ENCODE measurements around the gene NEGR1. TPM values are rescaled to one million over a fixed set of nuclear protein-coding genes. Genes with fewer than 3 reads are reported as not detected.

The NEGR1 gene
- total RNA-seq, 2 experiments from 2014 or later: not detected

- H3K4me3 Mint-ChIP-seq: no peak overlapping the region
- no peaks in the 10 kb centered on the region for H3K4me1 Mint-ChIP-seq
- no peaks in the 10 kb centered on the region for H3K27me3 Mint-ChIP-seq
- peaks cover 5% of the 10 kb centered on the region for H3K9me3 Mint-ChIP-seq
- DNase-seq: no peak
- POLR2A ChIA-PET: no interaction called here
- H3K36me3 Mint-ChIP-seq (ENCODE audit: low read depth): no peaks in the 10 kb centered on the region
- CTCF ChIA-PET: no interaction called here
- no peak overlapping the region for H3K27ac Mint-ChIP-seq
These were observed 646.8 kb downstream of the NEGR1 start for GRCh38 chr1:71635568-71635967.

DNA sequence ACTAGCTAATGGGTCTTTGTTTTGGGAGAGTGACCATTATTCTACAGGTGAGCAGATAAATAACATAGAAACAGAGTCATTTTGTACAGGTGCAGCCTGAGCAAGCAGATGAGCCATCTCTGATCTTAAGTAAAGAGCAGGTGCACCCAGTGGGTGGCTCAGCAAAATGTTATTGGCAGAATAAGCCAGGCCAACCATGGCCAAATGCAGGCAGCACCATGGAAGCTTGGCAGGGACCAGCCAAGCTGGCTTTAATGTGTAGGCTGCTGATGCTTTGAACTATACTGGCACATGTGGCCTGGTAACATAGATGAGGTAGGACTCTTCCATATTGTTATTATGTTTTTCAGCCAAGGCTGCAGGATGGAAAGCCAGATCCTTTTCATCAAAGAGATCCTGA, 648.2 kb downstream of the NEGR1 start:
- ChIA-PET POLR2A (no interaction called here), CTCF (no interaction called here)
- peaks cover 5% of the 10 kb centered on the region for H3K9me3 Mint-ChIP-seq
- no peaks in the 10 kb centered on the region for H3K4me1 Mint-ChIP-seq
- no peak for DNase-seq
- H3K27ac Mint-ChIP-seq: no peak overlapping the region
- no peak overlapping the region for H3K4me3 Mint-ChIP-seq
- H3K27me3 Mint-ChIP-seq: no peaks in the 10 kb centered on the region
- no peaks in the 10 kb centered on the region for H3K36me3 Mint-ChIP-seq (ENCODE audit: low read depth)

DNA sequence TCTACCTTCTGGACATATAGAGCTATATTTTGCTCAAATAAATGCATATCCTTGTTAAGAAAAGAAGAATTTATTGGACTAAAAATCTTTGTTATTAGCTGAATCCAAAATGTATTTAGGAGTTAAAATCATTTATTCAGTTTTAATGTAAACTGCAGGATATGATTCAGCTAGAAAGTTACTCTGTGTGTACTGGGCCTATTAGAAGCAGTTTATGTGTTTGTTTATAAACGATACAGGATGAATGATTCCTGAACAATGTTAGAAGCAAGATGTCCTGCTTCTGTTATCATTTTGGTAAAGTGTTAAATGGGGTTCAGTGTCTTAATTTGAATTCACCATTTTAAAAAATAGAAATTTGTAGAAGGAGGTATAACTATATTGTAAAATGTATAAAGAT, 652.3 kb downstream of the NEGR1 start:
- ChIA-PET POLR2A (no interaction called here), CTCF (no interaction called here)
- Mint-ChIP-seq H3K36me3 (ENCODE audit: low read depth) (no peaks in the 10 kb centered on the region), H3K27ac (no peak overlapping the region), H3K4me3 (no peak overlapping the region), H3K27me3 (no peaks in the 10 kb centered on the region), H3K4me1 (no peaks in the 10 kb centered on the region), H3K9me3 (peaks cover 3% of the 10 kb centered on the region)
- no peak for DNase-seq

- Mint-ChIP-seq H3K27ac (no peak overlapping the region), H3K9me3 (peaks cover 8% of the 10 kb centered on the region), H3K4me3 (no peak overlapping the region), H3K4me1 (no peaks in the 10 kb centered on the region), H3K27me3 (no peaks in the 10 kb centered on the region), H3K36me3 (ENCODE audit: low read depth) (no peaks in the 10 kb centered on the region)
- no peak for DNase-seq
- POLR2A ChIA-PET: no interaction called here
- CTCF ChIA-PET: no interaction called here
These were observed 657.3 kb downstream of the NEGR1 start for GRCh38 chr1:71625004-71625403.

- no peaks in the 10 kb centered on the region for H3K4me1 Mint-ChIP-seq
- ChIA-PET CTCF (no interaction called here), POLR2A (no interaction called here)
- no peaks in the 10 kb centered on the region for H3K36me3 Mint-ChIP-seq (ENCODE audit: low read depth)
- no peak for DNase-seq
- H3K4me3 Mint-ChIP-seq: no peak overlapping the region
- H3K9me3 Mint-ChIP-seq: peaks cover 8% of the 10 kb centered on the region
- H3K27ac Mint-ChIP-seq: no peak overlapping the region
- no peaks in the 10 kb centered on the region for H3K27me3 Mint-ChIP-seq
These were observed 658.5 kb downstream of the NEGR1 start for GRCh38 chr1:71623888-71624287.

DNA sequence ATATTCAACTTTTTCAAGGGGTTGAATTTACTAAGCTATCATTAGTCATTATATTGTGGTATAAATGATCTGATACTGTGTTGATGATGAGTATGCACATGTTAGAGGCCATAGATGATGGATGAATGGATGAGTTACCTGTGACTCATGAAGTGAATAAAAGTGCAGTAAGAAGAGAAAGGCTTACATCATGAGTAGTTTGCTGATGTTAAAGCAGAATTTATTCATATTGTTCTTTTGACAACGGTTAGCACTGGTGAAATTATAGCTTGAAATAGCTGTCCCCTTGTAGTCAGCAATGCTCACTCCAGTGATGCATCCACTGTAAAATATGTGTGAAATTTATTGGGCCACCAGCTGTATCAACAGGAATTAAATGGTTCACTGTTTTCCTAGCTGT, 660.6 kb downstream of the NEGR1 start:
- POLR2A ChIA-PET: no interaction called here
- CTCF ChIA-PET: no interaction called here
- Mint-ChIP-seq H3K4me1 (no peaks in the 10 kb centered on the region), H3K36me3 (ENCODE audit: low read depth) (no peaks in the 10 kb centered on the region), H3K27ac (no peak overlapping the region), H3K4me3 (no peak overlapping the region), H3K27me3 (no peaks in the 10 kb centered on the region), H3K9me3 (peaks cover 10% of the 10 kb centered on the region)
- DNase-seq: no peak

DNA sequence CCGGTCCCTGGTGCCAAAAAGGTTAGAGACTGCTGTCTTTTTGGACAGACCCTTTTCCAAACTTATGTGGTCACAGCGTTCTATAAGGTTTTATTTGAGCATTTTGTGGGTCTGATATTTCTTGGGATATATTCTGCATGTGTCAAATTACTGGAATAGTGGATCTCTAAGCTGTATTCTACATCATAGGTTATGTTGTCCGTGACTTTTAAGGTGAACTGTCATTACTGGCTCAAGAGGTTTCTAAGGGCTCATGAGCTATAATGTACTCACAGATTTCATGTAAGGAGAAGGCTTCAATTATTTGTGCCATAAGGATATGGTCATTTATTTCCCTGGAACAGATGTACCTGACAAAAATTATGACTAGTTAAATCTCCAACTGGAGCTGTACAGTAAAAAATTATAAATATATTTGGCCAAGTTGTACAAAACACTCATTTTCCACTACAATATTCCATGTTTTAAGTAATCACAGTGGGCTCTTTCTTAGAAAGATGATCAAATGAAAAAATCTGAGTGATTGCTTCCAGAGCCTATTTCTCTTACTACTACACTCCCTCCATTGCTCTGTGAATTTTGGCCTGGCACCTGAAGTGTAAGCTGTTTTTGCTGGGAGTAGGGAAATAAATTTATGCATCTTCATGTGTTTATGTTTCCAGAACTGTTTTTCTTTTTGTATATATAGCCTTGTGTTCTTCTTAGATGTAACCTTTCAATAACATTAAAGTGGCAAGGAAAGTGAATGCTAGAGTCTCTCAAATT, 663.4 kb downstream of the NEGR1 start:
- no peaks in the 10 kb centered on the region for H3K4me1 Mint-ChIP-seq
- peaks cover 7% of the 10 kb centered on the region for H3K9me3 Mint-ChIP-seq
- no peak overlapping the region for H3K27ac Mint-ChIP-seq
- POLR2A ChIA-PET: no interaction called here
- H3K27me3 Mint-ChIP-seq: no peaks in the 10 kb centered on the region
- CTCF ChIA-PET: no interaction called here
- DNase-seq: no peak
- H3K36me3 Mint-ChIP-seq (ENCODE audit: low read depth): no peaks in the 10 kb centered on the region
- no peak overlapping the region for H3K4me3 Mint-ChIP-seq

GRCh38 chr1:71618191-71618590, 664.1 kb downstream of the NEGR1 start:
- peaks cover 7% of the 10 kb centered on the region for H3K9me3 Mint-ChIP-seq
- CTCF ChIA-PET: no interaction called here
- no peak overlapping the region for H3K4me3 Mint-ChIP-seq
- DNase-seq: no peak
- H3K36me3 Mint-ChIP-seq (ENCODE audit: low read depth): no peaks in the 10 kb centered on the region
- H3K4me1 Mint-ChIP-seq: no peaks in the 10 kb centered on the region
- H3K27me3 Mint-ChIP-seq: no peaks in the 10 kb centered on the region
- no peak overlapping the region for H3K27ac Mint-ChIP-seq
- POLR2A ChIA-PET: no interaction called here

DNA sequence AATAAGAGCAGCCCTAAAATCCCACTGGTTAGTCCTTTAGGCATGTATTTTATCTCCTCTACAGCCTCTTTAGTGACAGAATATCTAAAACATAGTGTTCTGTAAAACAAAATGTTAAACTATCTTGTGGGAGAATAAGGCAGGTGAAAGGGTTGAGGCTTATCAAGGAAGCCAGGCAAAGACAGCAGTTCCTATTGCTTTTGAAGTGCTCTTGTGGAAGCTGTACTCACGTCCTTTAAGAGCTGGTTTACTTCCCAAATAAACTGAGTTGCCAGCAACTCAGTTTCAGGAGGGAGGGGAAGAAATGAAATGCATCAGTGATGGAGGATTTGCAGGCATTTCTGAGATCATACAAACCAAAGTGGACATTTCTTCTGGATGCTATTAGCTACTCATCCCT, 671.9 kb downstream of the NEGR1 start:
- Mint-ChIP-seq H3K9me3 (peaks cover 13% of the 10 kb centered on the region), H3K4me3 (no peak overlapping the region), H3K4me1 (no peaks in the 10 kb centered on the region), H3K27me3 (no peaks in the 10 kb centered on the region), H3K36me3 (ENCODE audit: low read depth) (no peaks in the 10 kb centered on the region), H3K27ac (no peak overlapping the region)
- DNase-seq: no peak
- ChIA-PET CTCF (no interaction called here), POLR2A (no interaction called here)

DNA sequence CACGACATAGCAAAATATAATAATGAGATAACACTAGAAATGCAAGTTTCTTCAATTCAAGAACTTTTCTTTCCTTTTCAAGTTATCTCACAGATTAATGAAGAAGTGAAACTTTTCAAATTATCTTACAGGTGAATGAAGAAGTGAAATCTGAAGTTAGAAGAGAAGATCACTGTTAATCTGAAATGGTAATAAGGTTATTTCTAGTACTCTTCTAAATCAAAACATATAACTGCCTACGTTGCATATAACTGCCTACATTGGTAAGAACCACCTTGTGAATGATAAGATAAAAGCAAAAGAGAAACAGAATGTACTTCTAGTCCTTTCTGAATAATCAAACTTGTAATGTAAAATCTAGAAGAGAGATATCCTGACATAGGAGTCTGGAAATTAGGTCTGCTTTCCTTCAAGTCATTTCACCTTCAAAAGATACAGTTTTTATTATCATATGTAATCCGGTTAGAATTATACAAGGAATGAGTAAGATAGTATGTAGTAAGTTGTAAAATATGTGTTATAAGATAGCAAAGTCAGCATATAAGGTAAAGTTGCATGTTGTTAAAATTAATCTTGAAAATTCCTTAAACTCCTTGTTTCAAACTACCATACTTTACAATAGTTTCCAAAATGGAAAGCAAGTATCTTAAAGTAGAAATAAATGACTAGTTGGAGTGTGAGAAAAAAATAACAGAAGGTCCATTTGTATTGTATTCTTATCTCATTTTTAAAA, 679.1 kb downstream of the NEGR1 start:
- Mint-ChIP-seq H3K36me3 (ENCODE audit: low read depth) (no peaks in the 10 kb centered on the region), H3K9me3 (peaks cover 9% of the 10 kb centered on the region), H3K4me1 (no peaks in the 10 kb centered on the region), H3K4me3 (no peak overlapping the region), H3K27me3 (no peaks in the 10 kb centered on the region), H3K27ac (no peak overlapping the region)
- POLR2A ChIA-PET: no interaction called here
- CTCF ChIA-PET: no interaction called here
- DNase-seq: no peak

GRCh38 chr1:71600023-71600422, 682.3 kb downstream of the NEGR1 start:
- no peak for DNase-seq
- Mint-ChIP-seq H3K36me3 (ENCODE audit: low read depth) (no peaks in the 10 kb centered on the region), H3K27me3 (no peaks in the 10 kb centered on the region), H3K4me1 (no peaks in the 10 kb centered on the region), H3K4me3 (no peak overlapping the region), H3K27ac (no peak overlapping the region), H3K9me3 (peaks cover 7% of the 10 kb centered on the region)
- ChIA-PET CTCF (no interaction called here), POLR2A (no interaction called here)

DNA sequence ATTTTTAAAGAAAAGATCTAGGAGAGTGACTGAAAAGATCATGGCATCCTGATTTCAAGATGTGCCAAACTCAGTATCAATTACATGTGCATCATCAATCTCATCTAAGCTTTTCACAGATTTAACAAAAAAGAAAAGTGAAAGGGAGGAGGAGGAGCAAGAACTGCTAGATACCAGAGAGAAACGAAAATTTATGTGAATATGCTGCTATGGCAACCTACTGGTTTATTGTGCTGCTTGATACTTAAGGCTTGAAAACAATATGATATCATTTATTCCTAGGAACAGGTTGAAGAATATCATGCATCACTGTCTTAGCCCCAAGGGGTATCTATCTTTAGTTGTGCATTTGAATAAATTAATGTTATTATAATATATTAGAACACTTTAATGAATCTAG, 683.0 kb downstream of the NEGR1 start:
- CTCF ChIA-PET: no interaction called here

DNA sequence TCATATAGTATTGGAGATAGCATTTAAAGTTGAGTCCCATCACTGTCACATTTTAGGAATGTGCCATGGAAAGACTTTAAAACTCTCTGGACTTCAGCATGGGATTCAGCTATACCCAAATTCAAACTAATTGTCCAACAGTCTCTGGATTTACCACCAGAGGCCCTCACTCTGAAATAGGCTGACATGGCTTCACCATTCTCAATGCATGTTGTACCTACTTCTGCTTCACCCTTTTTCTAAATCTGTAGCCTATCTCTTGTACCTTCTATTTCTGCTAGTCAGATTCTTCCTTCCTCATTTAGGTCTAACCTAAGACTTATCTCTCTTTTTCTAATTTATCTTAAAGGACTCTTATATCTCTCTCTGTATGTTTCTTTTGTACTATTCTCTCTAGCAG, 688.8 kb downstream of the NEGR1 start:
- H3K4me1 Mint-ChIP-seq: no peaks in the 10 kb centered on the region
- no peak for DNase-seq
- no peak overlapping the region for H3K27ac Mint-ChIP-seq
- ChIA-PET CTCF (no interaction called here), POLR2A (no interaction called here)
- H3K4me3 Mint-ChIP-seq: no peak overlapping the region
- H3K9me3 Mint-ChIP-seq: no peaks in the 10 kb centered on the region
- no peaks in the 10 kb centered on the region for H3K36me3 Mint-ChIP-seq (ENCODE audit: low read depth)
- H3K27me3 Mint-ChIP-seq: no peaks in the 10 kb centered on the region

More for the DNA sequence above, 683.0 kb downstream of the NEGR1 start:
- H3K4me1 Mint-ChIP-seq: no peaks in the 10 kb centered on the region
- no peaks in the 10 kb centered on the region for H3K27me3 Mint-ChIP-seq
- no peak for DNase-seq
- H3K36me3 Mint-ChIP-seq (ENCODE audit: low read depth): no peaks in the 10 kb centered on the region
- H3K27ac Mint-ChIP-seq: no peak overlapping the region
- POLR2A ChIA-PET: no interaction called here
- peaks cover 7% of the 10 kb centered on the region for H3K9me3 Mint-ChIP-seq
- H3K4me3 Mint-ChIP-seq: no peak overlapping the region

DNA sequence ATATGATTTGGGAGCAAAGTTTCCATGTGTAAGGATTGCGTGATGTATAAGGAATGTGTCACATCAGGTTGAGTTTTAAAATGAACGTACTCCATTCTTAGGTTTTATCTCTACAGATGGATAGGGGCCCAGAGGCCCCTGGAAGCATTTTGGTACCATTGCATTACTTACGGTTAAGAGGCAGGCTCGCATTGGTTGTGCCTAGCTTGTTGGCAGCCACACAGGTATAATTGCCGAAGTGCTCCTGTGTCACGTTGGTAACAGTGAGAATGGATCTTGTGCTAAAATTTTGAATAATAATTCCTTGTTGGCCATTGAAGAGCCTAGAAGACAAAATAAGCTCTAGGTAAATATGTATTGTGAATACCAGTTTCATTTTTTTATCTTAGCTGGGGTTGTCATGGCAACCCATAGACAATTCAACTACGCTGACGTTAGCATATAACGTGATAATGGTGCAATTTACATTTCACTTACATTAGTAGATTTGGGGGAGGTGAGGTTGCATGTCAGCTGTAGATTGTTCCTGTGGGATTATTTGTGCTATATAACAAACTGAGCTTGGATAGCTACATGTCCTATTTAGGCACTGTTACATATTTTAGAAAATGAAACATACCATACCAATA, 689.6 kb downstream of the NEGR1 start:
- Mint-ChIP-seq H3K4me3 (no peak overlapping the region), H3K36me3 (ENCODE audit: low read depth) (no peaks in the 10 kb centered on the region), H3K27me3 (no peaks in the 10 kb centered on the region), H3K9me3 (no peaks in the 10 kb centered on the region), H3K4me1 (no peaks in the 10 kb centered on the region), H3K27ac (no peak overlapping the region)
- POLR2A ChIA-PET: no interaction called here
- no peak for DNase-seq
- CTCF ChIA-PET: no interaction called here
